HepG2 (cell line): ENCODE data around the gene UTP15. TPM values are rescaled to one million over a fixed set of nuclear protein-coding genes. Genes with fewer than 3 reads are reported as not detected.

ENCODE experiments used
- CENPX ChIP-seq: sonication (generic); formaldehyde crosslinking; IDR thresholded peaks from 2 replicates; pipeline ENCODE4 v1.9.0; 2021; ENCODE audit warnings: mild to moderate bottlenecking, missing genetic modification reagents, moderate library complexity
- EP300 ChIP-seq, 3 experiments: sonication (generic) in 1 of 3; formaldehyde crosslinking in 1 of 3; IDR thresholded peaks; 2 replicates each; pipeline versions ENCODE4 v1.5.1 to v1.6.1; 2011 to 2020; ENCODE audit warnings: low read depth in 2 of 3, low read length in 2 of 3, borderline replicate concordance in 1 of 3, improper control_type of control experiment in 1 of 3, mild to moderate bottlenecking in 1 of 3, missing genetic modification reagents in 1 of 3, moderate library complexity in 1 of 3
- GPBP1L1 ChIP-seq: sonication (generic); formaldehyde crosslinking; IDR thresholded peaks from 2 replicates; pipeline ENCODE4 v1.5.0; 2020; ENCODE audit warnings: mild to moderate bottlenecking, missing genetic modification reagents
- HDAC2 ChIP-seq: sonication (generic); formaldehyde crosslinking; IDR thresholded peaks from 2 replicates; pipeline ENCODE4 v1.4.0; 2020; ENCODE audit warnings: missing genetic modification reagents
- HNF1B ChIP-seq: sonication (generic); formaldehyde crosslinking; IDR thresholded peaks from 2 replicates; pipeline ENCODE4 v1.5.1; 2020; ENCODE audit warnings: mild to moderate bottlenecking, moderate library complexity, missing genetic modification reagents
- IRF9 ChIP-seq: sonication (generic); formaldehyde crosslinking; IDR thresholded peaks from 2 replicates; pipeline ENCODE4 v1.8.0; 2022; ENCODE audit warnings: missing genetic modification reagents, mild to moderate bottlenecking, borderline replicate concordance
- JUN ChIP-seq: sonication (generic); formaldehyde crosslinking; IDR thresholded peaks from 2 replicates; pipeline ENCODE4 v1.4.0; 2020; ENCODE audit warnings: mild to moderate bottlenecking, missing genetic modification reagents
- KLF6 ChIP-seq: IDR thresholded peaks from 2 replicates; pipeline ENCODE4 v1.8.0; 2016; ENCODE audit warnings: missing biosample characterization, missing genetic modification reagents
- MIER2 ChIP-seq: IDR thresholded peaks from 2 replicates; pipeline ENCODE4 v1.6.1; 2016; ENCODE audit warnings: missing biosample characterization, missing genetic modification reagents
- MTERF4 ChIP-seq: sonication (generic); formaldehyde crosslinking; IDR thresholded peaks from 2 replicates; pipeline ENCODE4 v1.8.0; 2023; ENCODE audit warnings: mild to moderate bottlenecking, missing genetic modification reagents
- PTBP1 ChIP-seq: fragments of 200-400 bp; formaldehyde crosslinking; IDR thresholded peaks from 2 replicates; pipeline ENCODE4 v1.6.1; 2018; ENCODE audit warnings: low read length, low read depth; ENCODE audit not compliant: poor library complexity, severe bottlenecking
- RBM39 ChIP-seq: fragments of 200-400 bp; formaldehyde crosslinking; IDR thresholded peaks from one replicate; pipeline ENCODE4 v1.6.1; 2018; ENCODE audit warnings: antibody characterized with exemption, mild to moderate bottlenecking, low read depth, low read length; ENCODE audit not compliant: poor library complexity, severe bottlenecking
- REL ChIP-seq: sonication (generic); formaldehyde crosslinking; conservative IDR thresholded peaks from 2 replicates; pipeline ENCODE4 v1.8.0; 2022; ENCODE audit warnings: mild to moderate bottlenecking, missing genetic modification reagents, moderate library complexity
- RFX5 ChIP-seq: IDR thresholded peaks from 2 replicates; pipeline ENCODE4 v1.6.1; 2011; ENCODE audit warnings: low read depth, low read length, improper control_type of control experiment
- SIX1 ChIP-seq: sonication (generic); formaldehyde crosslinking; IDR thresholded peaks from 2 replicates; pipeline ENCODE4 v1.4.0; 2020; ENCODE audit warnings: missing genetic modification reagents, borderline replicate concordance
- TFDP2 ChIP-seq: sonication (generic); formaldehyde crosslinking; IDR thresholded peaks from 2 replicates; pipeline ENCODE4 v1.4.0; 2020; ENCODE audit warnings: missing genetic modification reagents
- WIZ ChIP-seq: sonication (generic); formaldehyde crosslinking; IDR thresholded peaks from 2 replicates; pipeline ENCODE4 v1.5.1; 2020; ENCODE audit warnings: mild to moderate bottlenecking, missing genetic modification reagents
- ZFAT ChIP-seq: sonication (generic); formaldehyde crosslinking; conservative IDR thresholded peaks from 2 replicates; pipeline ENCODE4 v1.8.1; 2023; ENCODE audit warnings: missing genetic modification reagents, inconsistent platforms
- ZNF234 ChIP-seq: sonication (generic); formaldehyde crosslinking; conservative IDR thresholded peaks from 2 replicates; pipeline ENCODE4 v1.5.1; 2020; ENCODE audit warnings: mild to moderate bottlenecking, missing genetic modification reagents
- ZNF446 ChIP-seq: sonication (generic); formaldehyde crosslinking; IDR thresholded peaks from 2 replicates; pipeline ENCODE4 v1.5.0; 2020; ENCODE audit warnings: mild to moderate bottlenecking, missing genetic modification reagents
- ZNF563 ChIP-seq: sonication (generic); formaldehyde crosslinking; IDR thresholded peaks from 2 replicates; pipeline ENCODE4 v1.8.0; 2022; ENCODE audit warnings: mild to moderate bottlenecking, moderate library complexity, missing genetic modification reagents
- ZNF607 ChIP-seq: sonication (generic); formaldehyde crosslinking; IDR thresholded peaks from 2 replicates; pipeline ENCODE4 v1.5.1; 2020; ENCODE audit warnings: missing genetic modification reagents, mild to moderate bottlenecking, borderline replicate concordance
- polyA plus RNA-seq, 8 experiments: library from polyadenylated mRNA; depleted of rRNA in 3 of 8; stranded (reverse) in 7 of 8; unstranded in 1 of 8; fragments of >200 nt; fragmentation: Illumina TruSeq in 4 of 8; extraction: Trizol in 4 of 8; gene quantifications; 2 replicates each; pipeline versions ENCODE4 v1.2.1 to v1.2.3, GENCODE V29; 2011 to 2016; ENCODE audit warnings: low read depth in 4 of 8, missing spikeins in 1 of 8, mixed read lengths in 1 of 8; ENCODE audit not compliant: insufficient read depth in 1 of 8
- total RNA-seq, 5 experiments: library from RNA; depleted of rRNA; stranded (reverse); fragments of >200 nt; fragmentation: Illumina TruSeq; extraction: Trizol; gene quantifications; 2 replicates each; pipeline ENCODE4 v1.2.3, GENCODE V29; 2016; ENCODE audit warnings: low read depth in 1 of 5

UTP15 gene
- total and polyA plus RNA-seq, 2 of the 13 experiments (the other 11 are each of a cell fraction or from before 2014, with no cell fraction given): 7.3 to 35.8 TPM

GRCh38 chr5:73565139-73565968 is at the start of gene UTP15, which contains the start of gene ANKRA2 (continued):
- TF ChIP-seq KLF6 (CRISPR knock-in tag) (no peak), JUN (CRISPR knock-in tag) (0 out of 2 replicates have a peak, but pooled peaks have one; percentile 35), HNF1B (CRISPR knock-in tag) (peak; percentile 11; the same call in 1 of the 2 replicates), ZNF234 (CRISPR knock-in tag) (no peak), MTERF4 (CRISPR knock-in tag) (peak; percentile 93), CENPX (CRISPR knock-in tag) (no peak), IRF9 (CRISPR knock-in tag) (peak; percentile 63; the same call in 1 of the 2 replicates), EP300 (IDR thresholded peaks at IDR 0.05; ENCODE audit: low read depth in 2 of 2, low read length in 2 of 2) (no peak), EP300 (CRISPR knock-in tag; IDR thresholded peaks at IDR 0.05; ENCODE audit: borderline replicate concordance) (no peak), REL (CRISPR knock-in tag) (no peak), ZFAT (CRISPR knock-in tag) (no peak), HDAC2 (peak; percentile 68; the same call in 1 of the 2 replicates), PTBP1 (no peak), MIER2 (CRISPR knock-in tag) (no peak), WIZ (CRISPR knock-in tag) (no peak), SIX1 (CRISPR knock-in tag) (no peak), ZNF446 (CRISPR knock-in tag) (0 out of 2 replicates have a peak, but pooled peaks have one; percentile 76), ZNF563 (CRISPR knock-in tag) (peak; percentile 69; the same call in 1 of the 2 replicates), RFX5 (no peak), RBM39 (peak; percentile 79), ZNF607 (peak; percentile 89), TFDP2 (CRISPR knock-in tag) (peak; percentile 38; the same call in 1 of the 2 replicates), GPBP1L1 (CRISPR knock-in tag) (no peak)
